Neural progenitor cell (in vitro differentiated cells): ENCODE measurements around the gene FOXK1. TPM values are rescaled to one million over a fixed set of nuclear protein-coding genes. Genes with fewer than 3 reads are reported as not detected.

Source experiments
- DNase-seq: peaks from one replicate; pipeline ENCODE4 v3.0.0-alpha.2; 2016; ENCODE audit warnings: low spot score
- H2AFZ ChIP-seq: fragments of 200-600 bp; sonication (generic); replicated peaks from 2 replicates; pipeline ENCODE4 v1.6.1; 2016; ENCODE audit warnings: antibody characterized with exemption
- H3F3A ChIP-seq: fragments of 200-600 bp; sonication (generic); 2 replicates; pipeline ENCODE4 v1.6.1; 2016; ENCODE audit warnings: antibody characterized with exemption, low read depth
- H3K27ac ChIP-seq: fragments of 200-600 bp; sonication (generic); 2 replicates; pipeline ENCODE4 v1.5.1; 2016; ENCODE audit warnings: mild to moderate bottlenecking
- H3K27me3 ChIP-seq: fragments of 200-600 bp; sonication (generic); 2 replicates; pipeline ENCODE4 v1.6.1; 2016; ENCODE audit warnings: mild to moderate bottlenecking, moderate library complexity
- H3K36me3 ChIP-seq: fragments of 200-600 bp; sonication (generic); 2 replicates; pipeline ENCODE4 v1.5.1; 2016
- H3K4me1 ChIP-seq: fragments of 200-600 bp; sonication (generic); 2 replicates; pipeline ENCODE4 v1.6.1; 2016; ENCODE audit warnings: mixed run types
- H3K4me2 ChIP-seq: fragments of 200-600 bp; sonication (generic); 2 replicates; pipeline ENCODE4 v1.6.1; 2016
- H3K4me3 ChIP-seq: fragments of 200-600 bp; sonication (generic); 2 replicates; pipeline ENCODE4 v1.5.1; 2016
- H3K79me2 ChIP-seq: fragments of 200-600 bp; sonication (generic); 2 replicates; pipeline ENCODE4 v1.6.1; 2016; ENCODE audit warnings: low read depth
- H3K9ac ChIP-seq: fragments of 200-600 bp; sonication (generic); 2 replicates; pipeline ENCODE4 v1.6.1; 2016
- H3K9me3 ChIP-seq: fragments of 200-600 bp; sonication (generic); 2 replicates; pipeline ENCODE4 v1.5.1; 2016; ENCODE audit warnings: low read depth
- H4K20me1 ChIP-seq: fragments of 200-600 bp; sonication (generic); 2 replicates; pipeline ENCODE4 v1.6.1; 2016; ENCODE audit warnings: low read depth
- H3K27ac Mint-ChIP-seq: 3 replicates; pipeline ENCODE4 v1.8.0; 2021; ENCODE audit warnings: mixed read lengths
- H3K27me3 Mint-ChIP-seq: 2 replicates; pipeline ENCODE4 v1.8.0; 2022; ENCODE audit warnings: low read depth, mild to moderate bottlenecking, inconsistent platforms, moderate library complexity, mixed read lengths; ENCODE audit not compliant: insufficient read depth
- H3K36me3 Mint-ChIP-seq: 3 replicates; pipeline ENCODE4 v1.8.0; 2021; ENCODE audit warnings: mixed read lengths
- H3K4me1 Mint-ChIP-seq: 3 replicates; pipeline ENCODE4 v1.8.0; 2021; ENCODE audit warnings: mixed read lengths
- H3K4me3 Mint-ChIP-seq: 3 replicates; pipeline ENCODE4 v1.8.0; 2021; ENCODE audit warnings: mild to moderate bottlenecking, moderate library complexity, mixed read lengths
- H3K9me3 Mint-ChIP-seq: 3 replicates; pipeline ENCODE4 v1.8.0; 2020; ENCODE audit warnings: mixed read lengths
- CTCF ChIP-seq: fragments of 200-600 bp; sonication (generic); IDR thresholded peaks from 2 replicates; pipeline ENCODE4 v1.5.1; 2017; ENCODE audit warnings: antibody characterized with exemption, mild to moderate bottlenecking
- EZH2 ChIP-seq: fragments of 200-600 bp; sonication (generic); IDR thresholded peaks from 2 replicates; pipeline ENCODE4 v1.6.1; 2017; ENCODE audit warnings: antibody characterized with exemption, mild to moderate bottlenecking, moderate library complexity
- EZH2phosphoT487 ChIP-seq: fragments of 200-600 bp; sonication (generic); IDR thresholded peaks from 2 replicates; pipeline ENCODE4 v1.6.1; 2017; ENCODE audit warnings: antibody characterized with exemption
- total RNA-seq: library from RNA; depleted of rRNA; stranded (reverse); fragments of >200 nt; gene quantifications from 2 replicates; pipeline ENCODE4 v1.2.3, GENCODE V29; 2015; ENCODE audit warnings: low replicate concordance

Gene FOXK1
- total RNA-seq, 1 donor from 2014 or later, result 11.1 TPM

GRCh38 chr7:4782333-4783291 lies 100.5 kb downstream of the FOXK1 start:
- H3K36me3 ChIP-seq, result no peaks in the 10 kb centered on the region
- no peaks in the 10 kb centered on the region for H4K20me1 ChIP-seq
- peaks cover 6% of the 10 kb centered on the region for H3K79me2 ChIP-seq
- H3K27me3 Mint-ChIP-seq, result peaks cover 2% of the 10 kb centered on the region
- no peak overlapping the region for H3K9ac ChIP-seq
- H3K4me1 ChIP-seq, result no peaks in the 10 kb centered on the region
- H3K9me3 ChIP-seq, result no peaks in the 10 kb centered on the region
- H3K4me1 Mint-ChIP-seq, result no peaks in the 10 kb centered on the region
- no peak overlapping the region for H3K27ac ChIP-seq
- TF ChIP-seq CTCF (no peak), EZH2 (no peak), EZH2phosphoT487 (no peak)
- H3F3A ChIP-seq, result peaks cover 4% of the 10 kb centered on the region
- no peak overlapping the region for H3K27ac Mint-ChIP-seq
- DNase-seq, result no peak
- H3K4me3 Mint-ChIP-seq, result no peak overlapping the region
- no peak overlapping the region for H3K4me2 ChIP-seq
- H3K27me3 ChIP-seq, result no peaks in the 10 kb centered on the region
- H3K36me3 Mint-ChIP-seq, result no peaks in the 10 kb centered on the region
- no peak overlapping the region for H2AFZ ChIP-seq
- H3K9me3 Mint-ChIP-seq, result no peaks in the 10 kb centered on the region
- no peak overlapping the region for H3K4me3 ChIP-seq

GRCh38 chr7:4783292-4783652 lies 101.2 kb downstream of the FOXK1 start:
- Histone ChIP-seq H3K79me2 (peaks cover 6% of the 10 kb centered on the region), H3K9ac (no peak overlapping the region), H3K4me1 (no peaks in the 10 kb centered on the region), H4K20me1 (no peaks in the 10 kb centered on the region), H3F3A (peaks cover under 1% of the 10 kb centered on the region), H3K27ac (no peak overlapping the region), H3K4me3 (no peak overlapping the region), H3K9me3 (no peaks in the 10 kb centered on the region), H3K4me2 (no peak overlapping the region), H3K27me3 (no peaks in the 10 kb centered on the region), H3K36me3 (no peaks in the 10 kb centered on the region), H2AFZ (no peak overlapping the region)
- TF ChIP-seq EZH2 (no peak), CTCF (no peak), EZH2phosphoT487 (no peak)
- H3K9me3 Mint-ChIP-seq, result no peaks in the 10 kb centered on the region
- no peak for DNase-seq
- H3K4me1 Mint-ChIP-seq, result no peaks in the 10 kb centered on the region
- no peak overlapping the region for H3K27ac Mint-ChIP-seq
- H3K4me3 Mint-ChIP-seq, result no peak overlapping the region
- H3K27me3 Mint-ChIP-seq, result peaks cover 2% of the 10 kb centered on the region
- H3K36me3 Mint-ChIP-seq, result no peaks in the 10 kb centered on the region

GRCh38 chr7:4783762-4784351 lies 101.8 kb downstream of the FOXK1 start:
- Mint-ChIP-seq H3K4me3 (no peak overlapping the region), H3K36me3 (no peaks in the 10 kb centered on the region), H3K4me1 (no peaks in the 10 kb centered on the region), H3K27me3 (peaks cover 2% of the 10 kb centered on the region), H3K9me3 (no peaks in the 10 kb centered on the region), H3K27ac (no peak overlapping the region)
- no peak for DNase-seq
- Histone ChIP-seq H3F3A (no peaks in the 10 kb centered on the region), H3K9ac (no peak overlapping the region), H3K27me3 (no peaks in the 10 kb centered on the region), H3K36me3 (no peaks in the 10 kb centered on the region), H3K4me3 (no peak overlapping the region), H3K79me2 (peaks cover 6% of the 10 kb centered on the region), H3K4me2 (no peak overlapping the region), H3K27ac (no peak overlapping the region), H3K4me1 (no peaks in the 10 kb centered on the region), H2AFZ (no peak overlapping the region), H3K9me3 (no peaks in the 10 kb centered on the region), H4K20me1 (no peaks in the 10 kb centered on the region)
- TF ChIP-seq EZH2phosphoT487 (no peak), EZH2 (no peak), CTCF (no peak)
